ENCODE measurements around the gene RHBDL3. TPM values are rescaled to one million over a fixed set of nuclear protein-coding genes. Genes with fewer than 3 reads are reported as not detected.

RHBDL3 gene
- total and polyA plus RNA-seq, 2 of the 8 experiments (the other 6 are each of a cell fraction or from before 2014, with no cell fraction given) = 9.6 to 12.2 TPM

- Histone ChIP-seq H2AK5ac (ENCODE audit: low read depth, low read length) (no peak overlapping the region), H3K4me2 (ENCODE audit: insufficient read depth in 1 of 2, low read depth in 2 of 2, low read length in 2 of 2) (no peak overlapping the region), H3K23ac (ENCODE audit: insufficient read length) (no peak overlapping the region), H2AFZ (ENCODE audit: low read length) (no peak overlapping the region), H3K9ac (replicated peaks in 1 of 4; ENCODE audit: extremely low read depth in 1 of 4, low read depth in 3 of 4, low read length in 3 of 4) (no peak overlapping the region), H2BK15ac (ENCODE audit: low read length) (peak overlapping the region; percentile 92), H3K27me3 (replicated peaks in 1 of 4; ENCODE audit: control insufficient read depth in 3 of 4, extremely low read depth in 1 of 4, insufficient read depth in 3 of 4, low read length in 3 of 4) (no peaks in the 10 kb centered on the region), H2BK12ac (ENCODE audit: low read depth, low read length) (0 out of 2 replicates have a peak overlapping the region, but pooled peaks have one; percentile 65), H3K27ac (ENCODE audit: low read depth, low read length) (no peak overlapping the region), H3K79me1 (ENCODE audit: low read depth, low read length) (no peaks in the 10 kb centered on the region), H3K4me3 (ENCODE audit: extremely low read depth in 1 of 4, insufficient read depth in 2 of 4, low read depth in 3 of 4, low read length in 4 of 4) (no peak overlapping the region), H3K14ac (ENCODE audit: insufficient read length) (no peak overlapping the region), H2BK5ac (ENCODE audit: low read depth, low read length) (peak overlapping the region; percentile 27; the same call in 1 of the 2 replicates), H2BK120ac (replicated peaks; ENCODE audit: low read depth, low read length) (peak overlapping the region; percentile 28), H3K36me3 (ENCODE audit: control insufficient read depth in 2 of 4, insufficient read depth in 4 of 4, low read length in 3 of 4) (peaks cover 0 to 29% (median 0%) of the 10 kb centered on the region in 4 experiments; a peak in 3 of 8 replicates), H4K5ac (ENCODE audit: insufficient read length, low read depth, low read length) (no peak overlapping the region), H3K23me2 (ENCODE audit: low read depth, low read length) (no peaks in the 10 kb centered on the region), H4K20me1 (replicated peaks in 1 of 2; ENCODE audit: control insufficient read depth in 1 of 2, insufficient read depth in 2 of 2, low read length in 2 of 2) (no peaks in the 10 kb centered on the region), H3K9me3 (ENCODE audit: insufficient read depth in 2 of 2, low read depth in 1 of 2, low read length in 1 of 2) (no peaks in the 10 kb centered on the region), H3K4ac (replicated peaks; ENCODE audit: insufficient read length, low read depth, low read length) (no peak overlapping the region), H3K4me1 (replicated peaks in 1 of 4; ENCODE audit: control insufficient read depth in 3 of 4, insufficient read depth in 4 of 4, low read length in 3 of 4) (peaks cover 4 to 24% (median 7%) of the 10 kb centered on the region in 4 experiments), H3K18ac (ENCODE audit: extremely low read depth, low read length) (peak overlapping the region; percentile 25), H3K56ac (replicated peaks; ENCODE audit: insufficient read length, low read depth, low read length) (no peak overlapping the region), H2BK20ac (ENCODE audit: low read length) (no peak overlapping the region; the same call in 1 of the 2 replicates), H3K79me2 (ENCODE audit: control insufficient read depth in 1 of 2, insufficient read depth in 2 of 2, low read length in 2 of 2) (no peaks in the 10 kb centered on the region), H4K91ac (replicated peaks; ENCODE audit: insufficient read length, low read length) (peak overlapping the region; percentile 25), H4K8ac (ENCODE audit: extremely low read depth, insufficient read depth, low read length) (no peak overlapping the region)
- CTCF ChIA-PET (ENCODE audit: partially characterized antibody) = interaction anchor here (0.7 to 2.2 kb wide), 4 partner anchors 15 to 113 kb away, joined by 3 to 6 read pairs (median 4); no protein-coding TSS in a partner anchor
- DNase-seq (ENCODE audit: low read depth in 1 of 2, low spot score in 2 of 2) (no peak), FAIRE-seq (no peak)
- WGBS, 2 experiments (ENCODE audit: extremely low coverage in 1 of 2, insufficient coverage in 1 of 2, insufficient read length in 1 of 2, insufficient replicate concordance in 2 of 2, low coverage in 1 of 2, low lambda C conversion rate in 2 of 2, missing lambda C conversion rate in 1 of 2) = 84% methylated on average over 6 of the region's 6 CpGs; no CpG with 5 or more reads in 1 of the 2 experiments
- TF ChIP-seq CTCF (IDR thresholded peaks at IDR 0.05; ENCODE audit: control extremely low read depth in 1 of 3, insufficient read depth in 1 of 3, low read depth in 1 of 3, low read length in 3 of 3) = 0 out of 4 replicates have a peak, but pooled peaks of 1 of the 3 experiments have one; percentile 5
- 0 out of 4 replicates have a peak, but pooled peaks of 1 of the 2 experiments have one; percentile 5 for TF ChIP-seq RAD21 (IDR thresholded peaks at IDR 0.05 in 1 of 2, conservative IDR thresholded peaks at IDR 0.05 in 1 of 2; ENCODE audit: low read depth in 2 of 2, low read length in 2 of 2)
- TF ChIP-seq MAX (IDR thresholded peaks at IDR 0.05) = no peak
- TF ChIP-seq BACH1 (IDR thresholded peaks at IDR 0.05; ENCODE audit: low read length) = no peak
- POLR2A ChIA-PET (ENCODE audit: partially characterized antibody) = interaction anchor here (0.6 to 1.6 kb wide), 3 partner anchors 8 to 18 kb away, joined by 3 to 4 read pairs (median 3); no protein-coding TSS in a partner anchor
These were observed 32.7 kb downstream of the RHBDL3 start for GRCh38 chr17:32298298-32298697.
